ENCODE data around the gene HPS3.
"Not testable (repeated sequence)": the region's sequence is repeated elsewhere in the genome, so short reads cannot be mapped to it uniquely, and the experiment has no call there.

Gene HPS3

GRCh38 chr3:149188494-149188893 is 59.1 kb downstream of the HPS3 start:
- no peak for DNase-seq

DNA sequence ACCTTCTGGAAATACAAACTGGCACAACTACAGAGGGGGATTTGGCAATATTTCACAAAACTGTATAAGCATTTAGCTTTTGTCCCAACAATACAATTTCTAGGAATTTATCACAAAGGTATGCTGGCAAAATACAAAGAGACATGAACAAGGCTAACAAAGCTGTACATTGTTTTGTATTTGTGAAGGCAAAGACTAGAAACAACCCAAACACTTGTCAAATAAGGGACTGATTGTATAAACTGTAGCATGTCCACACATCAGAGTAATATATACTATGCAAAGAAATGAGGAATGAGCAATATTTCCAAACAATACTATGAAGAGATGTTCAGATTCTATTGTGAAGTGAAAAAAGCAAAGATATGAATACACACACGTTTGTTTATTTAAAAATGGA is 65.8 kb downstream of the HPS3 start:
- no peak for DNase-seq

GRCh38 chr3:149196805-149197592 is 67.6 kb downstream of the HPS3 start:
- DNase-seq = not testable (repeated sequence)

DNA sequence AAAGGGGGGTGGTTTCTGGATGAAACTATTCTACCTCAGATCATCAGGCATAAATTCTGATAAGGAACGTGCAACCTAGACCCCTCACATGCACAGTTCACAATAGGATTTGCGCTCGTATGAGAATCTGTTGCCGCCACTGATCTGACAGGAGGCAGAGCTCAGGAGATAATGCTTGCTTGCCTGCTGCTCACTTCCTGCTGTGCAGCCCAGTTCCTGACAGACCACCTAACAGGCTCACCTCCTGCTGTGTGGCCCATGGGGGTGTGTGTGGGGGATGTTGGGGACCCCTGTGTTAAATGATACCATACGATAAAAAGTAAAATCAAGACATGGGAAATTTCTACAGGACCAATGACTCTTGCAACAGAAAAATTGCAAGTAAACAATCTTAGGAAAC is 68.2 kb downstream of the HPS3 start:
- DNase-seq = no peak

DNA sequence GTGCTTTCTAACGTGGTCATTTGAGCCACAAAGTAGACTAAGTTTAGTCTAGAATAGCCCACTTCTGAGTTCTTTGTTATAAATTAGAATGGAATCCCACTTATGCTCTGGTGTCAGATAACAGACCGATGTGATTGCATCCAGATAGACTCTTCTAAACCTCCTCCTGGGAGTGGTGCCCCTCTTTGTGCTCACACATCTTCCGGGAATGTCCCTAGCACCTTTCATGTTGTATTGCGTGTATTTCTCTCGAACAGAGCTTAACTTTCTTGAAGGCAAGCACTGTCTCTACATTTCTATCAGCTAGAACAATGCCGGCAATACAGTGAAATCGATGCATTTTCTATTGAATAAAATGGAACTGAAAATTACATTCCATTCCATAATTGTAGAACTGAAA is 69.2 kb downstream of the HPS3 start:
- no peak for DNase-seq

- DNase-seq = peak; percentile 62
These were observed 70.0 kb downstream of the HPS3 start for GRCh38 chr3:149199474-149199873.

DNA sequence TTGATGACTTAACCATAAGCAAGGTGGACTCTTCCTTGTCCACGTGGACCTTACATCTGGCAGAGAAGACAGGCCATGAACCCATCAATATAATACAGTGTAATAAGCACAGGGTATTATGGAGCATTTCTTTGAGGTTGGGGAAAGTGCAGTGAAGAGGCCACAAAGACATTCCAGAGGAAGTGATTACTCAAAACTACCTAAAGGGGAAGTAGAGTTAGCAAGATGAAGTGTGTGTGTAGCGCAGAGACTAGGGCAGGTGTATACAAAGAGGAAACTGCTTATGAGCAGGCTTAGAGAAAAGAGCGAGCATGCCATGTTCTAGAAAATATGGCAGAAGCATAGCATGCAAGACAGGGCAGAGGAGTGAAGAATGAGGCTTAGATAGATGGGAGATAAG is 74.3 kb downstream of the HPS3 start:
- no peak for DNase-seq

DNA sequence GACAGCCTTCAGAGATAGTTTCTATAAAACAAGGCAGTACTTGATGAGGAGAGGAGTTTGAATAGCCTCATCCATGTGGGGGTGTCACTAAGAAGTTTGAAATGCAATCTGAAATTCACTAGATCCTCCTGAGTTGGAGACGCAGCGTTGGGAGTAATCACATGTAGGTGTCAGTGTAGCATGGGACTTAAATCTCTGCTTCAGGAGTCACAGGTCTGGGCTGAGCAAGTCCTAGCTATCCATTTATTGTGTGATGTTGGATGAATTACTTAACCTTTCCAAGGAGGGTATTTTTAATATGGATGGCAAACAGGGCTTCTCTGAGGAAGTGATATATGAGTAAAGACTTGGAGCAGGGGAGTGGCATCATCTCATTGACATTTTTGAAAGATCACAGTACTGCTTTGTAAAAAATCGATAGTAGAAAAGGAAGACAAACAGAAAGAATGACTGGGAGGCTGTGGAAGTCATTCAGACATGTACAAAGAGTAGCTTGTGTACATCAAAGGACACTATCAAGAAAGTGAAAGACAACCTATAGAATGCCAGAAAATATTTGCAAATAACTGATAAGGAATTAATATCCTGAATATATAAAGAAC is 75.1 kb downstream of the HPS3 start:
- DNase-seq = no peak

DNA sequence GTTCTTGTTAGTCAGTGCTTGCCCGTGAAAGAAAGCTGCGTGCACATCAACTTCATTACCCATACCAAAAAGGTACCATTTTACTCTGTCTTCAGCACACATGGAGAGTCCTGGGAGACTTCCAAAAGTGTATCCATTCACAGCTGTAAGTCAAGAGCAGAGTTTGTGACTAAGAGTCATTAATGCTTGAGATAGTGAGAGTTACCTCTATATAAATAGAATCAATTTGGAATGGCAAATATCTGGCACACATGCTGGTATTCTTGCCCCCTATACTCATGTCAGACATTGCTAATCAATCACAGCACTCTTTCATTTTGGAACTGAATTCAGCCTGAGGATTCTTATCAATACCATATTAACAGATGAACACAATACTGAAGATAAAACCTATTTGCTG is 78.0 kb downstream of the HPS3 start:
- DNase-seq = no peak

GRCh38 chr3:149209431-149209830 is 80.0 kb downstream of the HPS3 start:
- DNase-seq = no peak

DNA sequence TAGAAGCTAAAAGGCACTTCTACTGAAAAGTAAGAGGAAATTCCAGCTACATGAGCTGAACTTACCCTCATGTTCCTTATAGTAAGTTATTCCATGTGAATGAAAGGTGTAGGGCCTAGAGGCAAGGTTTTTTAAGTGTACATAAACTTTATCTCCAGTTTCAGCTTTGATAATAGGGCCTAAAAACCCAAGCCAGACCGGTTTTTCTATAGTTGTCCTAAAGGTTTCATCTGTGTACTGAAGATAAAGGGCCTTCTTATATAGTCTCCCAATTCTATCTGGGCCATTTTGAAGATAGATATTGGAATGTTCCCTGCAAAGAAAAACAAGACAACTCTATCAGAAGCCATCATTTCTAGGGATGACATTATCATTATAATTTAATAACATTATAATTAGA is 82.9 kb downstream of the HPS3 start:
- no peak for DNase-seq

DNA sequence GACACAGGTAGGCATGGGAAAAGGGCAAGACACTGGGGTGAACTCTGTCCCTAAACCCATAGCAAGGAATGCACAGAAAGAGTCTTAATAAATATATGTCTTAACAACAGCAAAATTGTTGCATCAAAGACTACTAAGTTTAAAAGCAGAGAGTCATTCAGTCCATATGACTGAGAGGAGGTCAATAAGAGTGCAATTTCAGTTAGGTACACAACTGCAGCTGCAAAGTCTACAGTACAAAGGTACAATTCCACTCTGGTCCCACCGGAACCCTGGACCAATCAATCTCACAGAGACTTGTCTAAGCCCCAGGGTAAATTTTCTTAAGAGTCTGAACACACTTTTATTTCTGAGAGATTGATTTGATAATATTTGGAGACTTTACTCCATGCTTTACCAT is 85.3 kb downstream of the HPS3 start:
- DNase-seq = no peak

DNA sequence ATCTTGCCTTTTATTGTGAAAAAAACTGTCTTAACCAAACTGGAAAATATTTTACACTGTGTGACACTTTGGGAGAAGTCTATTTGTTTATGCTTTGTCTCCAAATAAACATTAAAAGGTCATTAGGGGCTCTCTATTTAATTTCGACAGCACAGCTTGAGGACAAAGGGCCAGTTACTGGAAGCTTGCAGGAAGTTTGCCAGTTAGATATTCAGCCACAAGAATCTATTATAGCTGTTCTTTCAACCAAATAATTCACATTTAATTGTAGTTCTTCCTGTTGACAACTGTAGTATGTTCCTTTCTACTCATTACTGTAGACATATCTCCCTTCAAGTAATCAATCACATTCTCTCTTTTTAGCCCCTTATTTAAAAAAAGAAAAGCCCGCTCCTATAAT is 86.1 kb downstream of the HPS3 start:
- peak; percentile 61 for DNase-seq

- DNase-seq = no peak
These were observed 86.9 kb downstream of the HPS3 start for GRCh38 chr3:149216193-149216869.

DNA sequence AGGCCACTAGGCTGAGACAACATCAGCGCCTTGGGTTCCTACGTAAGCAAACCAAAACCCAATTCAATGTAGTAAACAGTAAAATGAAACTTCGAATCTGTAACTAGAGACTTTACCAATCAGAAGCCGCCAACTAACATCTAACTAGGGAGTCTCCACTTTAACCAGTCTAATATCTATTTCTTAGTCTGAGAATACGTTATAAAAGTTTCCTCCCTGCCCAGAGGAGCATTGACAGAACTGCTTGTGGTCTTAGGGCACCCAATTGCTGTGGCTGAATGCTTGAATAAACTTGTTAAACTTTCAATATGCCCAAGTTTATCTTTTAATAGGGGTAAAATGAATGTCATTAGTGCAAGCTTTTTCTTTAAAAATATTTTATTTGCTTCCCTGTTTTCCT is 87.9 kb downstream of the HPS3 start:
- no peak for DNase-seq

DNA sequence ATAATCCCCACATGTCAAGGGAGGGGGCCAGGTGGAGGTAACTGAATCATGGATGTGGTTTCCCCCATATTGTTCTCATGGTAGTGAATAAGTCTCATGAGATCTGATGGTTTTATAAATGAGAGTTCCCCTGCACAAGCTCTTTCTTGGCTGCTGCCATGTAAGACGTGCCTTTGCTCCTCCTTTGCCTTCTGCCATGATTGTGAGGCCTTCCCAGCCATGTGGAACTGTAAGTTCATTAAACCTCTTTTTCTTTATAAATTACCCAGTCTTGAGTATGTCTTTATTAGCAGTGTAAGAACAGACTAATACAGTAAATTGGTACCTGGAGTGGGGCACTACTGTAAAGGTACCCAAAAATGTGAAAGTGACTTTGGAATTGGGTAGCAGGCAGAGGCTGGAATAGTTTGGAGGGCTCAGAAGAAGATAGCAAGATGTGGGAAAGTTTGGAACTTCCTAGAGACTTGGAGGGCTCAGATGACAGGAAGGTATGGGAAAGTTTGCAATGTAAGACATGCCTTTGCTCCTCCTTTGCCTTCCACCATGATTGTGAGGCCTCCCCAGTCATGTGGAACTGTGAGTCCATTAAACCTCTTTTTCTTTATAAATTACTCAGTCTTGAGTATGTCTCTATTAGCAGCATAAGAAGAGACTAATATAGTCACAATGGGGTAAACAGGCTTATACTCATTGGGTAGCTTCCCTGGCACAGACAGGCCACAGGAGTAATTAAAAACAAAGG is 90.1 kb downstream of the HPS3 start:
- DNase-seq = not testable (repeated sequence)

DNA sequence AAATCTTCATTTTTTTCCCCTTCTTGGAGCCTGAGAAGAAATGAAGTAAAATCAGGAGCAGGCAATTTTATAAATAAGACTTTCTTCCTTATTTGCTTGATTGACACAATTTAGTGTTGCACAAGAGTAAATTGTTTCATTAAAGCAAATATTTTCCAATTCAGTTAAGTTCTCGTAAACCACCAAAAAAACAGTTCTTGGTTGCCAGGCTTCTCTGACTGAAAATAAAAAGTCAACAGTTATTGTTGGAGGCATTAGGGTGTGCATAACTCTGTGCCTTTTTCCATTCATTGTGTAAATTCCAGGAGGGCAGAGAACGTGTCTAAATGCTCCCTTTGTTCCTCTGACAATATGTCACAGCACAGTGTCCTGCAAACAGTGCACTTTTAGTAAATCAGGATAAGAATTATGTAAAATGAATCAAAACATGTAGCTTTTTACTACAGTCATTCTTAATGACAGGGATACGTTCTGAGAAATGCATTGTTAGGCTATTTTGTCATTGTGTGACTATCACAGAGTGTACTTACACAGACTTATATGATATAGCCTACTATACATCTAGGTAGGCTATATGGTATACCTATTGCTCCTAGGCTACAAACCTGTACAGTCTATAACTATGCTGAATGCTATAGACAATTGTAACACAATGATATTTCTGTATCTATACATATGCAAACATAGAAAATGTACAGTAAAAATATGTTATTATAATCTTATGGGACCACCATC is 92.5 kb downstream of the HPS3 start, which contains the start of gene CP:
CP (minus strand) TSS at position 47 of the 735 bp plus-strand sequence; CDS start at position 10, 37 bp downstream.
- DNase-seq = no peak
